Measurements from ENCODE around the gene CCDC69.
"Not testable (repeated sequence)": the region's sequence is repeated elsewhere in the genome, so short reads cannot be mapped to it uniquely, and the experiment has no call there.

Gene CCDC69

GRCh38 chr5:151179489-151179840 lies 44.4 kb downstream of the CCDC69 start:
- H3K36me3 Mint-ChIP-seq: peaks cover 54% of the 10 kb centered on the region
- H3K27ac Mint-ChIP-seq: peak overlapping the region; percentile 23
- H3K4me3 Mint-ChIP-seq: no peak overlapping the region
- ATAC-seq: no peak
- no peaks in the 10 kb centered on the region for H3K27me3 Mint-ChIP-seq
- H3K4me1 Mint-ChIP-seq: peaks cover 46% of the 10 kb centered on the region
- peaks cover 4% of the 10 kb centered on the region for H3K9me3 Mint-ChIP-seq

- peaks cover 59% of the 10 kb centered on the region for H3K36me3 Mint-ChIP-seq
- H3K27me3 Mint-ChIP-seq: no peaks in the 10 kb centered on the region
- H3K4me1 Mint-ChIP-seq: peaks cover 46% of the 10 kb centered on the region
- no peak overlapping the region for H3K4me3 Mint-ChIP-seq
- peaks cover 4% of the 10 kb centered on the region for H3K9me3 Mint-ChIP-seq
- no peak for ATAC-seq
- peak overlapping the region; percentile 23 for H3K27ac Mint-ChIP-seq
Observed at GRCh38 chr5:151178777-151179488, 45.0 kb downstream of the CCDC69 start.

- Mint-ChIP-seq H3K4me1 (peaks cover 46% of the 10 kb centered on the region), H3K27ac (peak overlapping the region; percentile 23), H3K9me3 (peaks cover 4% of the 10 kb centered on the region), H3K36me3 (peaks cover 60% of the 10 kb centered on the region), H3K27me3 (no peaks in the 10 kb centered on the region), H3K4me3 (no peak overlapping the region)
- no peak for ATAC-seq
Observed at GRCh38 chr5:151178372-151178771, 45.5 kb downstream of the CCDC69 start.

GRCh38 chr5:151176268-151176667 lies 47.6 kb downstream of the CCDC69 start:
- Mint-ChIP-seq H3K4me1 (peaks cover 42% of the 10 kb centered on the region), H3K36me3 (peaks cover 41% of the 10 kb centered on the region)
- ATAC-seq, H3K4me3 Mint-ChIP-seq, H3K27ac Mint-ChIP-seq, H3K9me3 Mint-ChIP-seq, H3K27me3 Mint-ChIP-seq: not testable (repeated sequence)

DNA sequence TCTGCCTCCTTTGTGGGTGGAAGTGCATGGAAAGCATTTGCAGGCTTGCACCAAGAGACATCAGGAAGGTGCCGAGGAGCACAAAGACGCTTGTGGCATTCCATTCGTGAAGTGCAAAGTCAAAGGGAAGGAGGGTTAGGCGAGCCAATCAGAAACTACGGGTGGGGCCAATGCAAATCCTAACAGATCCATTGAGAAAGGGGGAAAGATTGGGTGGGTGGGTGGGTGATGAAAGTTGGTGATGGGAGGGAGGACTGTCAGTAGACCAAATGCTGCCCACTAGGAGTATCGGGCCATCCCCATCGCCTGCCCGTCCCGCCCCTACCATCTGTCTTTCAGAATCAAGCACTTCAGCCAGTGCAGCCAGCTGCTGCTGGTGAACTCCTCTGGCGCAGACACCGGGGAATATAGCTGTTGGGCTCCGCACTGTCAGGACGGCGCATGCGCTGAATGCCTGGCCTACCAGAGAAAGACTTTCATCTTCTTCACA lies 49.2 kb downstream of the CCDC69 start:
- peaks cover 4% of the 10 kb centered on the region for H3K9me3 Mint-ChIP-seq
- H3K4me3 Mint-ChIP-seq: no peak overlapping the region
- no peak overlapping the region for H3K27ac Mint-ChIP-seq
- H3K27me3 Mint-ChIP-seq: no peaks in the 10 kb centered on the region
- no peak for ATAC-seq
- H3K36me3 Mint-ChIP-seq: peaks cover 27% of the 10 kb centered on the region
- peaks cover 38% of the 10 kb centered on the region for H3K4me1 Mint-ChIP-seq

DNA sequence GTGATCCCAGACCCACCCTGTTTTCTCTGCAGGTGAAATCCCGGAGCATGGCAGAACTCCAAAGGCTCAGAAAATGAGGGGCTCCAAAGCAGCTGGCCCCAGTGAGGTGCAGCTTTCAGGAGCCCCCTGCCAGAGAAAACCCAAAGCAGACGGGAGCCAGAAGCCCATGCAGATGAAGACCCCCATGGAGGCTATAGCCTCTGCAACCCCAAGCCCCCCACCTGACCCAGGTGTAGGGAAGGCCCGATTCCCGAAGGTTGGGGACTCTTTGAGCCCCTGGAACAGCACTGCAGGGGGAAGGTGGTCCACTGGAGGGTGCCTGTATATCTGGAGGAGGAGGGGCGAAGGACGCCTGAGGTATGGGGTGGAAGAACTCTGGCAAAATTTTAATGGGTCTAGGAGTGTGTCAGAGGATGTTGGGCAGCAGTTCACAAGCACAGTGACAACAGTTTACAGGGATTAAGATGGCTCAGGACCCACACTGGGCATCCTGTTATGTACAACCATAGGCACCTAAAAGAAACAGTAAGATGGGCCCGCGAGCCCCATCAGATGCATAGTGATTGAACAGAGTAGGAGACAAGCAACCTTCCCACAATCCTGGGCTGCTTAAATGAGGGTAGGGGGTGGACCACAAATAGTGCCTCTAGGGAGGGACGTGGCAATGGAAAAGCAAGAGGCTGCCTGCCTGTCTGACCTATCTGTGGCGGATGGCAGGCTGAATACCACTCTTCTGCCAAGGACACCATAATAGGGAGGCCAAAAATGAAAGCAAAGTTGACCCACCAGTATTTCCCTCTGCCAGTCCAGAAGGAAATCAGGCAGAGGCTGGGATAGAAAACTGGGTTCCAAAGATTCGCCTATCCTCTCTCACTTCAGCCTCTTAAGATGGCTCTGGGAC lies 49.9 kb downstream of the CCDC69 start:
- Mint-ChIP-seq H3K9me3 (peaks cover 4% of the 10 kb centered on the region), H3K4me3 (no peak overlapping the region), H3K36me3 (peaks cover 25% of the 10 kb centered on the region), H3K4me1 (peaks cover 38% of the 10 kb centered on the region), H3K27ac (no peak overlapping the region), H3K27me3 (no peaks in the 10 kb centered on the region)
- no peak for ATAC-seq

DNA sequence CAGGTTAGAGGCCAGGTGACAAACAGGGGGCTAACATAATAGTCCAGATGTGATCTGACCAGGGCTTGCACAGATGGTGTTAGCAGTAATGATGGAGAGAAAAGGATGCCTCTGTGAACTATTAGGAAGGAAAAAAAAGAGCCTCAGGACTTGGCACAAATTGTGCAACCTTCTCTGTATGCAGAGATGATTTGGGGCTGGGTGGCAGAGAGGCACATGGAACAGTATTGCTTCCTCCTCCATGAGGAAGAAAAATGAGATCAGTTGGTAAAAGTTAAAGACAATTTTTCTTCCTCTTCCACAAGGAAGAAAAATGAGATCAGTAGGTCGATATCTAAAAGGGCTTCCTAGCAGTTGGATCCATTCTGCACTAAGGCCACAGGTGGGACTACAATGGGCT lies 52.4 kb downstream of the CCDC69 start:
- no peak overlapping the region for H3K27ac Mint-ChIP-seq
- H3K9me3 Mint-ChIP-seq: no peaks in the 10 kb centered on the region
- peaks cover 12% of the 10 kb centered on the region for H3K36me3 Mint-ChIP-seq
- H3K27me3 Mint-ChIP-seq: no peaks in the 10 kb centered on the region
- ATAC-seq: no peak
- no peak overlapping the region for H3K4me3 Mint-ChIP-seq
- H3K4me1 Mint-ChIP-seq: peaks cover 25% of the 10 kb centered on the region

DNA sequence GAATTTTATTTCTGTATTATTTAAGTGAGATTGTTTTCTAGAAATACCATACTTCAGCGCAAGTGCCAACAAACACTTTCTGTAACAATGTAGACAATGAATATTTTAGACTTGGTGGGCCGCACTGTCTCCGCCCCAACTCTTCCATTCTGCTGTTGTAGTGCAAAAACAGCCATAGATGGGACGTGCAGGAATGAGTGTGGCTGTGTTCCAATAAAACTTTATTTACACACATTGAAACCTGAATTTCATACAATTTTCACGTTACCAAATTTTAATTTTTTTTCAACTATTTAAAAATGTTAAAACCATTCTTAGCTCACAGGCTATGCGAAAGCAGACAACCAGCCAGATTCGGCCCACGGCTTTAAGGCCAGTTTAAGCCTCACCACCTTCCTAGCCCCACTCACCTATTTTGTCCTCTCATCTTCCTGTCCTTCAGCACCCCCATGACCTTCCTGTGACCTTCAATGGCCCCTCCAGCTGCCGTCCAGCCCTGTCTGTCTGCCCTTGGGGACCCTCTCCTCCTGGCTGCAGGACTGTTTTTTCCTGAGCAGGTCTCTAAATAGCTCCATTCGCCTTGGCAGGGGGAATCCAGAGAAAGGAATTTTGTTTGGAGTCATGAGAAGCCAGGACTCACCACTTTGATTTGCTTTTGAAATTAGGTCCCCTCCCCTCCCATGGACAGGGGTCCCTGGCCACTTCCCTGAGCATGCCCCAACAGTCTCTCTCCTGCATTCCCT lies 55.1 kb downstream of the CCDC69 start:
- Mint-ChIP-seq H3K4me1 (peaks cover 34% of the 10 kb centered on the region), H3K36me3 (peaks cover 2% of the 10 kb centered on the region), H3K9me3 (no peaks in the 10 kb centered on the region), H3K4me3 (no peak overlapping the region), H3K27ac (peak overlapping the region; percentile 28), H3K27me3 (no peaks in the 10 kb centered on the region)
- ATAC-seq: no peak

GRCh38 chr5:151167022-151167421 lies 56.9 kb downstream of the CCDC69 start:
- H3K9me3 Mint-ChIP-seq: no peaks in the 10 kb centered on the region
- ATAC-seq: no peak
- H3K27ac Mint-ChIP-seq: no peak overlapping the region
- peaks cover 34% of the 10 kb centered on the region for H3K4me1 Mint-ChIP-seq
- H3K36me3 Mint-ChIP-seq: no peaks in the 10 kb centered on the region
- H3K4me3 Mint-ChIP-seq: no peak overlapping the region
- no peaks in the 10 kb centered on the region for H3K27me3 Mint-ChIP-seq

- H3K27ac Mint-ChIP-seq: no peak overlapping the region
- no peaks in the 10 kb centered on the region for H3K9me3 Mint-ChIP-seq
- H3K36me3 Mint-ChIP-seq: no peaks in the 10 kb centered on the region
- ATAC-seq: peak; percentile 90
- peaks cover 31% of the 10 kb centered on the region for H3K4me1 Mint-ChIP-seq
- H3K27me3 Mint-ChIP-seq: no peaks in the 10 kb centered on the region
- no peak overlapping the region for H3K4me3 Mint-ChIP-seq
Observed at GRCh38 chr5:151164687-151165392, 59.1 kb downstream of the CCDC69 start.

GRCh38 chr5:151162776-151163175 lies 61.1 kb downstream of the CCDC69 start:
- Mint-ChIP-seq H3K36me3 (no peaks in the 10 kb centered on the region), H3K9me3 (no peaks in the 10 kb centered on the region), H3K4me1 (peaks cover 43% of the 10 kb centered on the region), H3K27ac (peak overlapping the region; percentile 26), H3K27me3 (no peaks in the 10 kb centered on the region), H3K4me3 (no peak overlapping the region)
- ATAC-seq: no peak

GRCh38 chr5:151159649-151160373 lies 64.1 kb downstream of the CCDC69 start:
- Mint-ChIP-seq H3K4me1 (peaks cover 58% of the 10 kb centered on the region), H3K4me3 (peak overlapping the region; percentile 55), H3K27ac (peak overlapping the region; percentile 99), H3K9me3 (no peaks in the 10 kb centered on the region), H3K27me3 (no peaks in the 10 kb centered on the region), H3K36me3 (peaks cover 16% of the 10 kb centered on the region)
- ATAC-seq: no peak

DNA sequence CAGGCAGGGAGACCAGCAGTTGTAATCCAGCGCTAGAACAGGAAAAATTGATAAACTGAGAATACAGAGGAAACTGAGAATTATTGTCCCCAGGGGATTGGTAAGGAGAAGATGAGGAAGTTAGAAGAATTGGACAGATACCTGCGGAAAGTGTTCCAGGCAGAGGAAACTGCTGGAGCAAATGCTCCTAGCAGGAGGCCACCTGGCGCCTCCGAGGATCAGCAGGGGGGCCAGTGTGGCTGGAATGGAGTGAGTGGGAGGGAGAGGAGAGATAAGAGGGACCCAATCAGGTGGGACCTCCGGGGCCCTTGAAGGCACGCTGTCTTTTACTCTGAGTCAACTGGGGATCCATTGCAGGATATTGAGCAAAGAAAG lies 65.6 kb downstream of the CCDC69 start:
- Mint-ChIP-seq H3K4me1 (peaks cover 68% of the 10 kb centered on the region), H3K4me3 (peak overlapping the region; percentile 96), H3K36me3 (peaks cover 22% of the 10 kb centered on the region), H3K27me3 (no peaks in the 10 kb centered on the region), H3K9me3 (no peaks in the 10 kb centered on the region), H3K27ac (peak overlapping the region; percentile 99)
- no peak for ATAC-seq
